LNCAP (cell line): ENCODE measurements around the gene NT5M.

Source experiments
- CTCF ChIP-seq: fragments of 450-650 bp; IDR thresholded peaks from 2 replicates; pipeline ENCODE4 v1.5.1; 2017; ENCODE audit warnings: mild to moderate bottlenecking

Gene NT5M

GRCh38 chr17:17295141-17295540 lies 8.0 kb upstream of the NT5M start:
- no peak for TF ChIP-seq CTCF

GRCh38 chr17:17297217-17297616 lies 6.0 kb upstream of the NT5M start:
- no peak for TF ChIP-seq CTCF

- no peak for TF ChIP-seq CTCF
These were observed 5.1 kb upstream of the NT5M start for GRCh38 chr17:17298108-17298507.

- TF ChIP-seq CTCF, result no peak
These were observed 2.3 kb upstream of the NT5M start for GRCh38 chr17:17300624-17301568.

GRCh38 chr17:17303847-17304490 lies 796 bp downstream of the NT5M start:
- no peak for TF ChIP-seq CTCF

- TF ChIP-seq CTCF, result no peak
These were observed 1.4 kb downstream of the NT5M start for GRCh38 chr17:17304521-17304985.

GRCh38 chr17:17305281-17305801 lies 2.2 kb downstream of the NT5M start:
- TF ChIP-seq CTCF, result no peak
